HepG2 (cell line): ENCODE measurements around the gene ABHD17A. TPM values are rescaled to one million over a fixed set of nuclear protein-coding genes. Genes with fewer than 3 reads are reported as not detected.

Experiments used
- ARID4A ChIP-seq: sonication (generic); formaldehyde crosslinking; IDR thresholded peaks from 2 replicates; pipeline ENCODE4 v1.5.0; 2020; ENCODE audit warnings: mild to moderate bottlenecking, missing genetic modification reagents, borderline replicate concordance
- ATF4 ChIP-seq, 2 experiments: fragments of 450-650 bp in 1 of 2; sonication (generic) in 1 of 2; formaldehyde crosslinking; IDR thresholded peaks; 2 replicates each; pipeline versions ENCODE4 v1.5.0 to v1.8.0; 2020 to 2022; ENCODE audit warnings: mild to moderate bottlenecking in 1 of 2, missing genetic modification reagents in 1 of 2
- CTCF ChIP-seq: sonication (generic); formaldehyde crosslinking; IDR thresholded peaks from 2 replicates; pipeline ENCODE4 v1.5.0; 2020; ENCODE audit warnings: mild to moderate bottlenecking, missing genetic modification reagents, moderate library complexity
- ERF ChIP-seq: IDR thresholded peaks from 2 replicates; pipeline ENCODE4 v1.6.1; 2018; ENCODE audit warnings: missing biosample characterization, missing genetic modification reagents
- FOSL2 ChIP-seq: sonication (generic); formaldehyde crosslinking; IDR thresholded peaks from 2 replicates; pipeline ENCODE4 v1.4.0; 2020; ENCODE audit warnings: missing genetic modification reagents
- KAT8 ChIP-seq: IDR thresholded peaks from 2 replicates; pipeline ENCODE4 v1.6.1; 2016; ENCODE audit warnings: missing genetic modification reagents, missing compliant biosample characterization
- KLF16 ChIP-seq, 2 experiments: sonication (generic) in 1 of 2; formaldehyde crosslinking in 1 of 2; IDR thresholded peaks; 2 replicates each; pipeline versions ENCODE4 v1.6.1 to v1.8.0; 2016 to 2023; ENCODE audit warnings: missing genetic modification reagents in 2 of 2, missing compliant biosample characterization in 1 of 2
- MXD4 ChIP-seq: IDR thresholded peaks from 2 replicates; pipeline ENCODE4 v1.6.1; 2016; ENCODE audit warnings: mild to moderate bottlenecking, missing biosample characterization, missing genetic modification reagents
- PAWR ChIP-seq: sonication (generic); formaldehyde crosslinking; IDR thresholded peaks from 2 replicates; pipeline ENCODE4 v1.4.0; 2020; ENCODE audit warnings: missing genetic modification reagents, mild to moderate bottlenecking, borderline replicate concordance
- POLR2G ChIP-seq: fragments of 200-400 bp; formaldehyde crosslinking; IDR thresholded peaks from 2 replicates; pipeline ENCODE4 v1.6.1; 2018; ENCODE audit warnings: mild to moderate bottlenecking, low read depth, low read length, moderate library complexity
- RXRB ChIP-seq: IDR thresholded peaks from 2 replicates; pipeline ENCODE4 v1.6.1; 2016; ENCODE audit warnings: borderline replicate concordance, missing genetic modification reagents, missing compliant biosample characterization
- SKI ChIP-seq: fragments of 450-650 bp; IDR thresholded peaks from one replicate; pipeline ENCODE4 v1.6.1; 2018; ENCODE audit warnings: mild to moderate bottlenecking; ENCODE audit not compliant: partially characterized antibody
- ZNF121 ChIP-seq: sonication (generic); formaldehyde crosslinking; IDR thresholded peaks from 2 replicates; pipeline ENCODE4 v1.5.0; 2020; ENCODE audit warnings: mild to moderate bottlenecking, missing genetic modification reagents
- ZNF317 ChIP-seq: sonication (generic); formaldehyde crosslinking; IDR thresholded peaks from 2 replicates; pipeline ENCODE4 v1.5.0; 2020; ENCODE audit warnings: mild to moderate bottlenecking, missing genetic modification reagents
- ZNF350 ChIP-seq: sonication (generic); formaldehyde crosslinking; IDR thresholded peaks from 2 replicates; pipeline ENCODE4 v1.4.0; 2020; ENCODE audit warnings: mild to moderate bottlenecking, low read depth, missing genetic modification reagents, borderline replicate concordance
- ZNF572 ChIP-seq: sonication (generic); formaldehyde crosslinking; IDR thresholded peaks from 2 replicates; pipeline ENCODE4 v1.5.1; 2020; ENCODE audit warnings: mild to moderate bottlenecking, missing genetic modification reagents
- ZNF580 ChIP-seq: IDR thresholded peaks from 2 replicates; pipeline ENCODE4 v1.6.1; 2016; ENCODE audit warnings: low read depth, borderline replicate concordance
- ZNF607 ChIP-seq: sonication (generic); formaldehyde crosslinking; IDR thresholded peaks from 2 replicates; pipeline ENCODE4 v1.5.1; 2020; ENCODE audit warnings: missing genetic modification reagents, mild to moderate bottlenecking, borderline replicate concordance
- ZNF670 ChIP-seq: sonication (generic); formaldehyde crosslinking; IDR thresholded peaks from 2 replicates; pipeline ENCODE4 v1.8.0; 2022; ENCODE audit warnings: mild to moderate bottlenecking, missing genetic modification reagents, borderline replicate concordance
- polyA plus RNA-seq, 8 experiments: library from polyadenylated mRNA; depleted of rRNA in 3 of 8; stranded (reverse) in 7 of 8; unstranded in 1 of 8; fragments of >200 nt; fragmentation: Illumina TruSeq in 4 of 8; extraction: Trizol in 4 of 8; gene quantifications; 2 replicates each; pipeline versions ENCODE4 v1.2.1 to v1.2.3, GENCODE V29; 2011 to 2016; ENCODE audit warnings: low read depth in 4 of 8, missing spikeins in 1 of 8, mixed read lengths in 1 of 8; ENCODE audit not compliant: insufficient read depth in 1 of 8
- total RNA-seq, 5 experiments: library from RNA; depleted of rRNA; stranded (reverse); fragments of >200 nt; fragmentation: Illumina TruSeq; extraction: Trizol; gene quantifications; 2 replicates each; pipeline ENCODE4 v1.2.3, GENCODE V29; 2016; ENCODE audit warnings: low read depth in 1 of 5

Gene ABHD17A
- total and polyA plus RNA-seq, 2 of the 13 experiments (the other 11 are each of a cell fraction or from before 2014, with no cell fraction given): 27.7 to 40.8 TPM

GRCh38 chr19:1929021-1929742, 43.9 kb upstream of the ABHD17A start (continued):
- TF ChIP-seq ARID4A (CRISPR knock-in tag): peak; percentile 45; the same call in 1 of the 2 replicates
- peak; percentile 10 for TF ChIP-seq SKI
- TF ChIP-seq ZNF317: peak; percentile 44; the same call in 1 of the 2 replicates
- TF ChIP-seq PAWR (CRISPR knock-in tag): no peak
- peak; percentile 60; the same call in 1 of the 2 replicates for TF ChIP-seq ZNF350
- peak; percentile 55; the same call in 1 of the 2 replicates for TF ChIP-seq ZNF572 (CRISPR knock-in tag)
- TF ChIP-seq FOSL2: peak; percentile 10; the same call in 1 of the 2 replicates
- peak; percentile 35; the same call in 1 of the 2 replicates for TF ChIP-seq KAT8 (CRISPR knock-in tag)
- TF ChIP-seq MXD4 (CRISPR knock-in tag): 0 out of 2 replicates have a peak, but pooled peaks have one; percentile 38
- no peak for TF ChIP-seq POLR2G
- TF ChIP-seq ATF4 (CRISPR knock-in tag; IDR thresholded peaks at IDR 0.05): no peak
- 0 out of 4 replicates have a peak, but pooled peaks of 1 of the 2 experiments have one; percentile 20 for TF ChIP-seq KLF16 (CRISPR knock-in tag; IDR thresholded peaks at IDR 0.05)
- no peak for TF ChIP-seq ZNF580 (CRISPR knock-in tag)
- peak; percentile 93 for TF ChIP-seq CTCF (CRISPR knock-in tag)
- peak; percentile 61; the same call in 1 of the 2 replicates for TF ChIP-seq ZNF607
- TF ChIP-seq ERF (CRISPR knock-in tag): 0 out of 2 replicates have a peak, but pooled peaks have one; percentile 44
- peak; percentile 57; the same call in 1 of the 2 replicates for TF ChIP-seq ZNF121 (CRISPR knock-in tag)
- TF ChIP-seq ZNF670 (CRISPR knock-in tag): no peak
- TF ChIP-seq RXRB (CRISPR knock-in tag): peak; percentile 36; the same call in 1 of the 2 replicates
